Activated CD4-positive, alpha-beta T cell treated with anti-CD3 and anti-CD28 coated beads, Interleukin-2, Interleukin-4, amounts not matched to agents 100 ng/mL and 50 ng/mL, durations not matched to agents 16 hours and 8 hours (primary cell): ENCODE data around the gene RAB44.
"Not testable (repeated sequence)": the region's sequence is repeated elsewhere in the genome, so short reads cannot be mapped to it uniquely, and the experiment has no call there.

Experiments used
- DNase-seq: peaks from one replicate; pipeline ENCODE4 v3.0.0-alpha.2; 2020; ENCODE audit warnings: low spot score

RAB44 gene, protein sequence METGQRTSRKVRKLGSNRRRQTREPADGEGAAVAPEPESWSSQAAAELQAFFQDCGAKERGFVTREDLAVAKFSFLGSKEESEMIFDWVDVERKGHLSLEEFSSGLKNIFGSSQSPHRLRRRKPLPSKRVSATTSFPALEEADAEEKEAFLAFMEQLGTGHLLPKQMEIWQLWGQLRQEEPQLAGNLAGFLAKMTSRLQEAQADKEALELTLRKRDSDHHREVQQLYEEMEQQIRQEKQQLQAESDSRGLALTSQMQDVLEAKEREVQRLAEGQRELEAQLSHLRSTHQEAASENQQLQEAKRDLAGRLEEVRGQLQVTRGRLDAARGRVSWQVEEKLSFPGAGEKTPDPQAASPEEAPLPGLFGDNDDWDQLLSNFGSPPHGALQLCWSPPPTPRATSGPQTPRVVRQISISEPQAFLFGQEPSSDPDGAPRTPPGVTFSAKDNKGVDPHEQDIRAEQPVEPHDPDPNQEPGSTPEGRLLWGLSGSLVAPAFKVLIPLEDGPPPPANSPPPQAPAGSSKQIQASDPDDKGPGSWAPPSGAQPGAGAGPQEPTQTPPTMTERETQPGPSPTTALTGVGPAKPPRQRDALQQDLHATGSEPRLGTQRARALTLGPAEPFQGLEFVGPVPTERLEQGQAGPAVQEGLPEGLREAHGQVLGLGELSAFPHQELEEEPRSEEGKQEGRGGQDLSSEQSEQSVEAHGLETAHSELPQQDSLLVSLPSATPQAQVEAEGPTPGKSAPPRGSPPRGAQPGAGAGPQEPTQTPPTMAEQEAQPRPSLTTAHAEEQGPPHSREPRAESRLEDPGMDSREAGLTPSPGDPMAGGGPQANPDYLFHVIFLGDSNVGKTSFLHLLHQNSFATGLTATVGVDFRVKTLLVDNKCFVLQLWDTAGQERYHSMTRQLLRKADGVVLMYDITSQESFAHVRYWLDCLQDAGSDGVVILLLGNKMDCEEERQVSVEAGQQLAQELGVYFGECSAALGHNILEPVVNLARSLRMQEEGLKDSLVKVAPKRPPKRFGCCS

DNA sequence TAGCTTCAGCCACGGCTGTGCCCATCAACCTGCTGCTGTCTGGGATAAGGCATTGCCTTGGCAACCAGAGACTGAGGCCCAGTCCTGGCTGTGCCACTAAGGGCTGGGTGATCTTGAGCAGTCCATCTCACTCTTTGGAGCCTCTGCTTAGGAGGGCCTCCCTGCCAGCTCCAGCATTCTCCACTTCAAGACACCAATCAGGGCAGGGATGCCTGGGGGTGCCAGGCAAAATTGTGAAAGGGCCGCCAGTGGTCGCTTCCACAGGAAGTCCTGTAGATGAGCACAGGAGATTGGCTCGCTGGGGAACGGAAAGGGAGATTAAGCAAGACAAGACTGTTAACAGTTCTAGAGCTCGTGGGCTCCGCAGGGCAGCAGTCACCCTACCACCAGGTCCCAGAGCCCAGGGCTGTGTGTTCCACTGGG is at the start of gene RAB44:
RAB44 (plus strand) TSS at position 346 of the 423 bp plus-strand sequence. CDS start 6,410 bp downstream, outside the sequence.
- no peak for DNase-seq

DNA sequence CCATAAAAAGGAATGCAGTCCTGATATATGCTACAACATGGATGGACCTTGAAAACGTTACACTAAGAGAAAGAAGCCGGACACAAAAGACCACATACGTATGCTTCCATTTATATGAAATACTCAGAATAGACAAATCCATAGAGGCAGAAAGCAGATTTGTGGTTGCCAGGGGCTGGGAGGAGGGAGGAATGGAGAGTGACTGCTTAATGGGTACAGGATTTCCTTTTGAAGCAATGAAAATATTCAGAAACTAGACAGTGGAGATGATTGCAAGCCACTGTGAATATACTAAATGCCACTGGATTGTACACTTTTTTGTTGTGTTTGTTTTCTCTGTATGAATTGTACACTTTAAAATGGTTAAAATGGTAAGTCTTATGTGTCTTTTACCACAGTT is 48.5 kb upstream of the RAB44 start:
- no peak for DNase-seq

DNA sequence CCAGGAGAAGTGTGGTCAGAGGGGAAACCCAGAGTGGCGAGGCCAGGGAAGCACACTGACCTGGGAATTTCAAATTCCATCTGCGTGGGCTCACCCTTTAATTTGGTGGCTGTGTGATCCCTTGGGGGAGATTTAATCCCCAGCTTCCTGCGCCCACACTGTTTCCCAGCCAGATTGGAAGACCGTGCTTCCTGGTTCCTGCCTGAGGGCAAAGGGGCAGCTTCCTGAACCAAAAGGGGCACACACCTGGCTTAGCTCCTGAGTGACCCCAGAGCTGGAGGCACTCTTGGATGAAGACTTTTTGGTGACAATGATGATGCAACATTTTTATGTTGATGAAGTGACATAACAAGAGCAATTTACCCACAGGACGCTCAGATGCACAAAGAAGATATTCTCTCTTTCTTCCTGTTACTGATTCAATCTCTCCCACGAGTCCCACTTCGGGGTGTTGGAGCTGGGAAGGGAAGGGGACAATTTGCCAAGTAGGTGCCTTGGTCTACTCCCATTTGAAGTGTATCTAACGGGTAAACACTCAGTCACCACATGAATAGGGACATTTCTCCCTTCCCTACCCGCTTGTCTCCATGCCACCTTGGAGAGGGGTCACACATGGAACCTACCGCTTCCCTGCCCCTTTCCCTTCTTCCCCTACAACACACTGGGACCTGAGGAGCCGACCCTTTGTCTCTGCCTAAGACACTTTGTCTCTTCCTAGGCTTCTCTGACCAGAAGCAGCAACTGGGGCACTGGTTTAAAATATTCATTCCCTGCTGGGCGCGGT is 47.7 kb upstream of the RAB44 start:
- DNase-seq: no peak

- no peak for DNase-seq
These were observed 46.7 kb upstream of the RAB44 start for GRCh38 chr6:36650848-36651478.

- DNase-seq: no peak
These were observed 45.8 kb upstream of the RAB44 start for GRCh38 chr6:36651659-36652379.

- not testable (repeated sequence) for DNase-seq
These were observed 43.2 kb upstream of the RAB44 start for GRCh38 chr6:36654469-36654868.

DNA sequence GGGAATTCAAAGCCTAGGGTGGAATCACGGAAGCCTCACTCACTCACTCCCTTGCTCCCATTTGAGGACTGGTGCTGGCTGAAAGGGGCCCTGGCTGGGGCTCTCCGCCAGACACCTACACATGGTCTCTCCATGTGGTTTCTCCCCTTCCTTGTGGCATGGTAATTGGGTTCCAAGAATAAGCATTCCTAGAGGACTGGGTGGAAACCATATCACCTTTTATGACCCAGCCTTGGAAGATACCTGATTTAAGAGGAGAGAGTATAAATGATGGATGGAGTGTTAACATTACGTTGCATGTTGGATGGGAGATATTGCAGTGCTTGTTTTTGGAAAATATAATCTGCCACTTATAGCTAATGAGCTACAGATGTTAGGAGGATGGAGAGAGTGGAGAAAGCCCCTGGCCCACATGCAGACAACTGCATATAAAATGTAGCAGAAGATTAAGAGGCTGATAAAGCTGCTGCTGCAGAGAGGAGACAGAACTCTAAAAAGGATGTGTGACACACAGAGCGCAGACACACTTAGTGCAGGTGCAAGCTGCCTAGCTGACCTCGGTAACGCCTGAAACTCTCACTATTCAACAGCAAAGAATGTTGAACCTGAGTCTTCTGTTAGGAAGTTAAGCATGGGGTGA is 42.4 kb upstream of the RAB44 start:
- DNase-seq: no peak

DNA sequence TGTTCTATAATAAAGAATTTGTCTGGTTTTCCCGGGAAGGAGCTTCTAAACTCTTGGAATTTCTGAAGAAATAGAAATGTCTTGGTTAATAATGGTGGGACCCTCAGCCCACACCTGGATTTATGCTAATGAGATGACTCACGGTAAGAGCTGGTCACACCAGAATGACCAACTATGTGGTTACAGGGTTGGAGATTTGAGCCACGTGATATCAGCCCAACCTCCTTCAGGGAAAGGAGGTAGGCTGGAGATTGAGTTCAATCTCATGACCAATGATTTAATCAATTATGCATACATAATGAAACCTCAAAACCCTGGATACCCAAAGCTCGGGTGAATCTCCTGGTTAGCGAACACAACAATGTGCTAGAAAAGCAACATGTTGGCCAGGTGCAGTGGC is 41.2 kb upstream of the RAB44 start:
- DNase-seq: no peak

DNA sequence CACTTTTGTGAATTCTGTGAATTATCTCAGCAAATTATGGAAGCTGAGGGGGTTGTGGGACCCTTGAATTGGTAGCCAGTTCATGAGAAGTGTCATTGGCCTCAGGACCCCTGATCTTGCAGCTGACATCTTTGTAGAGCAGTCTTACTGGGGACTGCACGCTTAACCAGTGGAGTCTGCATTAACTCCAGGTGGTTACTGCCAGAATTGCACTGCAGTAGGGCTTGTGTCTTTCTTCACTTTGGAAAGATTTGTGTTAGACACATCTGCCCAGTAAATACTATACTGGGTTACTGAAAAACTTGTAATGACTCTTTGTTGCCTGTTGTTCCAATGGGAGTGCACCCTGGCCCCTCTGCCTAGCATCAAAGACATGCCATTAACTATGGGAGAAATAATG is 40.4 kb upstream of the RAB44 start:
- DNase-seq: no peak

DNA sequence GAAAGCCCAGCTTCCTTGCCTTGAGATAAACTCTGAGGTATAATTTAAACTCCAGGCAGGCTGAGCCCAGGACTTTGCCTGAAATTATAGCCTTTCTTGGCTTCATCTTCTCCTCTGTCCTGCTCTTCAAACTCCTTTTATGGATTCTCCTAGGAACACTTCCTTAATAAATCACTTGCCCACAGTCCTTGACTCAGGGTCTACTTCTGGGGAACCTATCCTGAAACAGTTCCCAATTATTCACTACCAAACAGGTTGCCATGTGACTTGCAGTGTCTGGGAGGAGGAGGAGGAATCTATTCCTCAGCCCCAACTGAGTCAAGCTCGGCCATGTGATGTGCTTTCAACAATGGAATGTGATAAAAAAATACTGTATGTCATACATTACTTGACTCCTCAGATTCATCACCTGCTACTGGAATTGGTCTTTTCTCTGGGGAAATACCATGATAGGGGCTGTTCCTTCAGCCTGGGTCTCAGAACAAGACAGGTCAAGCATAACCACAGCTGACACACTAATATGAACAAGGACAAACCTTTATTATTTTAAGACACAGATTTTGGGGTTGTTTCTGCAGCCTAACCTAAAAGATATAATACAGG is 39.6 kb upstream of the RAB44 start:
- DNase-seq: no peak

GRCh38 chr6:36659271-36659670 is 38.4 kb upstream of the RAB44 start:
- no peak for DNase-seq

GRCh38 chr6:36660771-36661471 is 36.7 kb upstream of the RAB44 start:
- DNase-seq: no peak

- DNase-seq: no peak
These were observed 35.2 kb upstream of the RAB44 start for GRCh38 chr6:36662380-36662779.

DNA sequence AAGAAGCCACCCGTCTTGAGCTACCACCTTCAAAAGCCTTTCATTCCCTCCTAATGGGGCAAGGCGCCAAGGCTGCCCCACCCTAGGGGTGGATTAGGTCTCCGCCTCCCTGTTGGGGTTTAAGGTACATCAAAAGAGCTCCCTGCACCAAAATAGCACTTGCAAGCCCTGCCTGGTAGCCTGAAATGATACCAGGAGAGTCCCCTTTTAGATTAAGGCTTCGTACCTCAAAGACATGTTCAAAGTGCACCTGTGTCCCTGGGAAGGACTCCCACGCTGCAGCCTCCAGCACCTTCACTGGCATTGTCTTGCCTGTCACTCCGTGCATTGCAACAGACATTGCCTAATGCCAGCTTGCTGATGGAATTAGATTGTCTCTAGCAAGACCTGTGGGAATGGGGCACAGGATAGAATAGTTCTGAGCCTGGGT is 34.8 kb upstream of the RAB44 start:
- no peak for DNase-seq

GRCh38 chr6:36663504-36664446 is 33.9 kb upstream of the RAB44 start:
- DNase-seq: no peak

- no peak for DNase-seq
These were observed 32.4 kb upstream of the RAB44 start for GRCh38 chr6:36665180-36665579.

DNA sequence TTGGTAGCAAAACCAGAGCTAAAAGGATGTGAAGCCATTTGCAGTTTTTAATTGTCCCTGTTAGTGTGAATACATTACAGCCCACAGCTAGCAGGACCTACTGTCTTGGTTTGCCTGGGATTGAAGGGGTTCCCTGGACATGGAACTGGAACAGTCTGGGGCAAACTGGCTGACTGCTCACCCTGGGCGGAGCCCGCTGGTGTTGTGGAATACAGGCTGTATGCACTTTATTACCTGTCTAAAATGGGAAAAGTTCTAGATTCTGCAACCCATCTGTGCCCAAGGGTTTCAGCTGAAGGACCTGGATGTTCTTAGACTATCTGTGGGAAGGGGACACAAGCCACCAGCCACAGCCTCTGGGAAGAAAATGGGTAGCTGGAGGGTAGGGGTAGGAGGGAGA is 31.3 kb upstream of the RAB44 start:
- DNase-seq: no peak
